H1 (cell line): Measurements from ENCODE around the gene SLC1A7. TPM values are rescaled to one million over a fixed set of nuclear protein-coding genes. Genes with fewer than 3 reads are reported as not detected.
A peak's percentile ranks its signal among the peaks of the same experiment; 100 is the strongest.

Experiments
- CTCF ChIA-PET: fragments of 300-600 bp; sonication (Branson Sonifier 250); formaldehyde crosslinking; loops from one replicate; lab custom pipeline; 2021; ENCODE audit not compliant: partially characterized antibody; lab: Charles Lee
- POLR2A ChIA-PET: fragments of 300-600 bp; sonication (Branson Sonifier 250); formaldehyde crosslinking; loops from one replicate; lab custom pipeline; 2021; ENCODE audit warnings: inconsistent platforms; ENCODE audit not compliant: partially characterized antibody; lab: Charles Lee
- DNase-seq, 2 experiments: peaks; one replicate each; pipeline versions ENCODE4 v3.0.0 to v3.0.0-alpha.2; 2010 to 2022; ENCODE audit warnings: low spot score in 2 of 2, low read depth in 1 of 2, mixed read lengths in 1 of 2
- FAIRE-seq: peaks from 2 replicates; lab custom pipeline; 2011; peaks lifted over from hg19 to GRCh38; lab: Jason Lieb, UNC
- H2AFZ ChIP-seq: 2 replicates; pipeline ENCODE4 v1.8.1; 2012; ENCODE audit warnings: low read length, inconsistent platforms
- H2AK5ac ChIP-seq: 2 replicates; pipeline ENCODE4 v1.6.1; 2013; ENCODE audit warnings: low read depth, low read length
- H2BK120ac ChIP-seq: replicated peaks from 2 replicates; pipeline ENCODE3; 2013; ENCODE audit warnings: low read depth, low read length, inconsistent platforms
- H2BK12ac ChIP-seq: 2 replicates; pipeline ENCODE4 v1.6.1; 2013; ENCODE audit warnings: low read depth, low read length
- H2BK15ac ChIP-seq: 2 replicates; pipeline ENCODE4 v1.6.1; 2013; ENCODE audit warnings: low read length
- H2BK20ac ChIP-seq: 2 replicates; pipeline ENCODE4 v1.6.1; 2013; ENCODE audit warnings: low read length
- H2BK5ac ChIP-seq: 2 replicates; pipeline ENCODE4 v1.6.1; 2013; ENCODE audit warnings: low read depth, low read length
- H3K14ac ChIP-seq: 2 replicates; pipeline ENCODE4 v1.6.1; 2013; ENCODE audit warnings: inconsistent platforms; ENCODE audit not compliant: insufficient read length
- H3K18ac ChIP-seq: 2 replicates; pipeline ENCODE4 v1.6.1; 2013; ENCODE audit warnings: low read length; ENCODE audit errors: extremely low read depth
- H3K23ac ChIP-seq: 2 replicates; pipeline ENCODE4 v1.6.1; 2013; ENCODE audit warnings: inconsistent platforms; ENCODE audit not compliant: insufficient read length
- H3K23me2 ChIP-seq: 2 replicates; pipeline ENCODE4 v1.6.1; 2013; ENCODE audit warnings: low read depth, low read length
- H3K27ac ChIP-seq: 2 replicates; pipeline ENCODE4 v1.6.1; 2011; ENCODE audit warnings: low read depth, low read length, inconsistent platforms
- H3K27me3 ChIP-seq, 4 experiments: replicated peaks in 1 of 4; 1 replicate in 1 of 4; 2 replicates in 3 of 4; pipeline versions ENCODE4 v1.6.1 to v1.8.1; 2011 to 2013; ENCODE audit warnings: low read length in 3 of 4, mild to moderate bottlenecking in 3 of 4, inconsistent platforms in 2 of 4, mixed read lengths in 2 of 4, moderate library complexity in 1 of 4; ENCODE audit not compliant: control insufficient read depth in 3 of 4, insufficient read depth in 3 of 4; ENCODE audit errors: extremely low read depth in 1 of 4
- H3K36me3 ChIP-seq, 4 experiments: 2 replicates each; pipeline versions ENCODE4 v1.6.1 to v1.8.1; 2011 to 2013; ENCODE audit warnings: mild to moderate bottlenecking in 4 of 4, low read length in 3 of 4, moderate library complexity in 2 of 4, control low read depth in 1 of 4, inconsistent platforms in 1 of 4; ENCODE audit not compliant: insufficient read depth in 4 of 4, control insufficient read depth in 2 of 4
- H3K4ac ChIP-seq: replicated peaks from 2 replicates; pipeline ENCODE3; 2013; ENCODE audit warnings: low read length, low read depth, mixed read lengths, inconsistent platforms; ENCODE audit not compliant: insufficient read length
- H3K4me1 ChIP-seq, 4 experiments: replicated peaks in 1 of 4; 1 replicate in 1 of 4; 2 replicates in 3 of 4; pipeline versions ENCODE4 v1.6.1 to v1.8.1; 2011 to 2013; ENCODE audit warnings: low read length in 3 of 4, inconsistent platforms in 2 of 4, mixed read lengths in 1 of 4; ENCODE audit not compliant: insufficient read depth in 4 of 4, control insufficient read depth in 3 of 4
- H3K4me2 ChIP-seq, 2 experiments: 2 replicates each; pipeline versions ENCODE4 v1.6.1 to v1.8.1; 2011 to 2013; ENCODE audit warnings: low read depth in 2 of 2, low read length in 2 of 2, control low read depth in 1 of 2, inconsistent platforms in 1 of 2, mild to moderate bottlenecking in 1 of 2; ENCODE audit not compliant: insufficient read depth in 1 of 2
- H3K4me3 ChIP-seq, 4 experiments: fragments of 200-600, 300-600 bp in 1 of 4; sonication (generic), shearing (Covaris generic), sonication (Bioruptor Twin) in 1 of 4; 2 replicates each; pipeline versions ENCODE4 v1.5.1 to v1.8.1; 2011 to 2016; ENCODE audit warnings: low read length in 4 of 4, low read depth in 3 of 4, control low read depth in 2 of 4, inconsistent platforms in 2 of 4, mild to moderate bottlenecking in 2 of 4, mixed read lengths in 1 of 4, moderate library complexity in 1 of 4; ENCODE audit not compliant: insufficient read depth in 2 of 4; ENCODE audit errors: extremely low read depth in 1 of 4
- H3K56ac ChIP-seq: replicated peaks from 2 replicates; pipeline ENCODE3; 2013; ENCODE audit warnings: low read depth, mild to moderate bottlenecking, mixed read lengths, low read length, inconsistent platforms; ENCODE audit not compliant: insufficient read length
- H3K79me1 ChIP-seq: 2 replicates; pipeline ENCODE4 v1.6.1; 2013; ENCODE audit warnings: low read depth, low read length, control low read depth
- H3K79me2 ChIP-seq, 2 experiments: 2 replicates each; pipeline versions ENCODE4 v1.6.1 to v1.8.1; 2012 to 2013; ENCODE audit warnings: low read length in 2 of 2, mild to moderate bottlenecking in 2 of 2, inconsistent platforms in 1 of 2; ENCODE audit not compliant: insufficient read depth in 2 of 2, control insufficient read depth in 1 of 2
- H3K9ac ChIP-seq, 4 experiments: replicated peaks in 1 of 4; 1 replicate in 1 of 4; 2 replicates in 3 of 4; pipeline versions ENCODE4 v1.6.1 to v1.8.1; 2011 to 2013; ENCODE audit warnings: low read depth in 3 of 4, low read length in 3 of 4, control low read depth in 2 of 4, mild to moderate bottlenecking in 2 of 4, moderate library complexity in 2 of 4, inconsistent platforms in 1 of 4; ENCODE audit errors: extremely low read depth in 1 of 4
- H3K9me3 ChIP-seq, 2 experiments: 2 replicates each; pipeline versions ENCODE4 v1.6.1 to v1.8.1; 2012 to 2013; ENCODE audit warnings: mild to moderate bottlenecking in 2 of 2, moderate library complexity in 2 of 2, control low read depth in 1 of 2, inconsistent platforms in 1 of 2, low read depth in 1 of 2, low read length in 1 of 2, mixed read lengths in 1 of 2; ENCODE audit not compliant: insufficient read depth in 2 of 2
- H4K20me1 ChIP-seq, 2 experiments: replicated peaks in 1 of 2; 2 replicates each; pipeline versions ENCODE3 to v1.8.1; 2011 to 2013; ENCODE audit warnings: inconsistent platforms in 2 of 2, low read length in 2 of 2, mild to moderate bottlenecking in 1 of 2; ENCODE audit not compliant: insufficient read depth in 2 of 2, control insufficient read depth in 1 of 2
- H4K5ac ChIP-seq: 2 replicates; pipeline ENCODE4 v1.6.1; 2013; ENCODE audit warnings: low read length, low read depth, mixed read lengths, inconsistent platforms; ENCODE audit not compliant: insufficient read length
- H4K8ac ChIP-seq: 2 replicates; pipeline ENCODE4 v1.8.0; 2013; ENCODE audit warnings: mild to moderate bottlenecking, moderate library complexity, low read length, inconsistent platforms; ENCODE audit not compliant: insufficient read depth; ENCODE audit errors: extremely low read depth
- H4K91ac ChIP-seq: replicated peaks from 2 replicates; pipeline ENCODE3; 2013; ENCODE audit warnings: low read length, mixed read lengths, inconsistent platforms; ENCODE audit not compliant: insufficient read length
- CTCF ChIP-seq, 3 experiments: IDR thresholded peaks; 1 replicate in 2 of 3; 2 replicates in 1 of 3; pipeline versions ENCODE4 v1.5.1 to v1.6.1; 2011; ENCODE audit warnings: low read length in 3 of 3, mild to moderate bottlenecking in 3 of 3, inconsistent platforms in 2 of 3, low read depth in 1 of 3, moderate library complexity in 1 of 3; ENCODE audit not compliant: insufficient read depth in 1 of 3; ENCODE audit errors: control extremely low read depth in 1 of 3
- RAD21 ChIP-seq, 2 experiments: IDR thresholded peaks in 1 of 2; conservative IDR thresholded peaks in 1 of 2; 2 replicates each; pipeline ENCODE4 v1.6.1; 2011; ENCODE audit warnings: low read depth in 2 of 2, low read length in 2 of 2, improper control_type of control experiment in 1 of 2, inconsistent platforms in 1 of 2, mild to moderate bottlenecking in 1 of 2, moderate library complexity in 1 of 2
- RBBP5 ChIP-seq: IDR thresholded peaks from 2 replicates; pipeline ENCODE4 v1.7.1; 2012; ENCODE audit warnings: low read depth, mild to moderate bottlenecking, inconsistent platforms, low read length, moderate library complexity, borderline replicate concordance
- WGBS, 2 experiments: shearing (Covaris generic) in 1 of 2; methylation state at CpG; one replicate each; pipeline versions ENCODE4 v1.1.6 to v1.1.7; 2013 to 2015; ENCODE audit warnings: low lambda C conversion rate in 2 of 2, mixed read lengths in 2 of 2, inconsistent platforms in 1 of 2, low coverage in 1 of 2, missing lambda C conversion rate in 1 of 2; ENCODE audit not compliant: insufficient replicate concordance in 2 of 2, insufficient coverage in 1 of 2, insufficient read length in 1 of 2; ENCODE audit errors: extremely low coverage in 1 of 2, missing lambda C conversion rate in 1 of 2; 5-methylcytosine and 5-hydroxymethylcytosine counted together
- polyA plus RNA-seq, 7 experiments: library from polyadenylated mRNA; depleted of rRNA in 3 of 7; stranded (reverse) in 5 of 7; unstranded in 2 of 7; fragments of >200 nt in 5 of 7; fragments of 200-250 nt in 2 of 7; gene quantifications; 1 replicate in 5 of 7; 2 replicates in 1 of 7; 4 replicates in 1 of 7; pipeline versions ENCODE4 v1.2.1 to v1.2.3, GENCODE V29; 2011 to 2013; ENCODE audit warnings: missing spikeins in 2 of 7, mixed read lengths in 2 of 7
- total RNA-seq: library from RNA; stranded (reverse); fragmentation: NEBNext Ultra II Directional; extraction: Animal tissue kit (Norgen Biotek cat#: 25700); gene quantifications from 2 replicates; pipeline ENCODE4 v1.2.1, GENCODE V29; 2021

The SLC1A7 gene
- total and polyA plus RNA-seq, 2 of the 8 experiments (the other 6 are each of a cell fraction or from before 2014, with no cell fraction given), result not detected

- no peak overlapping the region for H2AFZ ChIP-seq
- H2BK120ac ChIP-seq, result no peak overlapping the region
- peak overlapping the region; percentile 27; the same call in 1 of the 2 replicates for H2BK12ac ChIP-seq
- H2BK20ac ChIP-seq, result no peak overlapping the region; the same call in 1 of the 2 replicates
- H3K27me3 ChIP-seq, result peaks cover 27 to 46% (median 43%) of the 10 kb centered on the region in 4 experiments
- POLR2A ChIA-PET, result no interaction called here
- no peak overlapping the region for H4K91ac ChIP-seq
- H3K4me1 ChIP-seq, result peaks cover 0 to 15% (median 3%) of the 10 kb centered on the region in 4 experiments; a peak in 5 of 7 replicates
- no peak for FAIRE-seq
- no peak overlapping the region for H2BK15ac ChIP-seq
- H3K36me3 ChIP-seq, result no peaks in the 10 kb centered on the region
- peaks cover 11% of the 10 kb centered on the region; the same call in 1 of the 2 replicates for H3K23me2 ChIP-seq
- CTCF ChIA-PET, result interaction anchor here (0.5 to 2.6 kb wide), 3 partner anchors 23 to 30 kb away, joined by 3 to 9 read pairs (median 4); no protein-coding TSS in a partner anchor
- H3K14ac ChIP-seq, result no peak overlapping the region
- no peak overlapping the region for H2AK5ac ChIP-seq
- H3K9me3 ChIP-seq, result no peaks in the 10 kb centered on the region
- no peak overlapping the region for H4K8ac ChIP-seq
- H2BK5ac ChIP-seq, result no peak overlapping the region
- 95% methylated on average over 7 of the region's 7 CpGs; no CpG with 5 or more reads in 1 of the 2 experiments for WGBS, 2 experiments
- no peak overlapping the region for H4K5ac ChIP-seq
- no peak overlapping the region for H3K4me3 ChIP-seq
- no peak overlapping the region for H3K56ac ChIP-seq
- TF ChIP-seq CTCF (IDR thresholded peaks at IDR 0.05; ENCODE audit: control extremely low read depth in 1 of 3, insufficient read depth in 1 of 3, low read depth in 1 of 3, low read length in 3 of 3), result peak; percentile 14 to 20 (median 17); a peak in 2 of 4 replicates
- peak; percentile 36 to 37 for TF ChIP-seq RAD21 (IDR thresholded peaks at IDR 0.05 in 1 of 2, conservative IDR thresholded peaks at IDR 0.05 in 1 of 2; ENCODE audit: low read depth in 2 of 2, low read length in 2 of 2)
- TF ChIP-seq RBBP5, result no peak
- no peak overlapping the region for H3K9ac ChIP-seq
- H3K79me1 ChIP-seq, result no peaks in the 10 kb centered on the region
- H3K79me2 ChIP-seq, result no peaks in the 10 kb centered on the region
- no peak overlapping the region for H3K4ac ChIP-seq
- peak in 1 of 2 experiments; percentile 46 for DNase-seq
- no peaks in the 10 kb centered on the region for H4K20me1 ChIP-seq
- H3K27ac ChIP-seq, result no peak overlapping the region
- H3K23ac ChIP-seq, result no peak overlapping the region
- no peak overlapping the region for H3K18ac ChIP-seq
- no peak overlapping the region for H3K4me2 ChIP-seq
These were observed 77.0 kb downstream of the SLC1A7 start for GRCh38 chr1:53065391-53065790.
